Activated T-cell treated with anti-CD3 and anti-CD28 coated beads, Interleukin-2, amount 50 U/mL, for 4 hours (primary cell): ENCODE results near the gene MTERF4. TPM values are rescaled to one million over a fixed set of nuclear protein-coding genes. Genes with fewer than 3 reads are reported as not detected.

ENCODE experiments used
- ATAC-seq, 2 donors: fragments of 200-7000 bp; cut with Tn5 transposase; one replicate each; pipeline ENCODE4 v1.10.0; 2021
- DNase-seq: peaks from one replicate; pipeline ENCODE4 v3.0.0-alpha.2; 2020
- H3K27me3 Mint-ChIP-seq: one replicate; pipeline ENCODE4 v1.8.0; 2021; ENCODE audit warnings: low read depth, mixed read lengths
- H3K36me3 Mint-ChIP-seq: one replicate; pipeline ENCODE4 v1.8.0; 2022; ENCODE audit warnings: mixed read lengths; ENCODE audit not compliant: insufficient read depth
- H3K4me1 Mint-ChIP-seq: one replicate; pipeline ENCODE4 v1.8.0; 2021; ENCODE audit warnings: low read depth, mixed read lengths
- H3K4me3 Mint-ChIP-seq: one replicate; pipeline ENCODE4 v1.8.0; 2021; ENCODE audit warnings: mild to moderate bottlenecking, moderate library complexity, mixed read lengths
- H3K9me3 Mint-ChIP-seq: one replicate; pipeline ENCODE4 v1.8.0; 2021; ENCODE audit warnings: mixed read lengths
- total RNA-seq, 3 donors: library from RNA; stranded (reverse); gene quantifications; one replicate each; pipeline ENCODE4 v1.2.1, GENCODE V29; 2021

Gene MTERF4
- total RNA-seq, 3 donors from 2014 or later, result 40.5 to 42.3 (median 41.8) TPM

DNA sequence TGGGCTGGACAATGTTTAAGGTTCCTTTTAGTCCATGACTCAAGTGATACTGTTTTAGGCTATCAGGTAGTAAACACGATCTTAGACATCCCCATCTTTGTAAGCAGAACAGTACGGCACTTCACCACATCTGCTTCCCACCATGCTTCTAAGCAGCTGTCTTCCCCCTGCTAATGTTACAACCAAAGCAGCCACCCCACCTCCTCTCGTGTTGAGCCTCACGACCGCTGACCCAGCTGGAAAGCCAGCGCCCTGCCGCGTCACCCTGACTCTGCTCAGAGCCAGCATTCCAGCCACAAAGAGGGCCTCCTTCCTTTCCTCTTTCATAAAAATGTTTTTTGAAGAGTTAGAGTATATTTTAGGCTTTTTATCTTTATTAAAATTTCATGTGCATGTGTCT is 9.4 kb downstream of the MTERF4 start:
- Mint-ChIP-seq H3K9me3 (no peaks in the 10 kb centered on the region), H3K27me3 (no peaks in the 10 kb centered on the region), H3K36me3 (peaks cover 42% of the 10 kb centered on the region), H3K4me1 (peaks cover 40% of the 10 kb centered on the region), H3K4me3 (no peak overlapping the region)
- DNase-seq (no peak), ATAC-seq (no peak)

DNA sequence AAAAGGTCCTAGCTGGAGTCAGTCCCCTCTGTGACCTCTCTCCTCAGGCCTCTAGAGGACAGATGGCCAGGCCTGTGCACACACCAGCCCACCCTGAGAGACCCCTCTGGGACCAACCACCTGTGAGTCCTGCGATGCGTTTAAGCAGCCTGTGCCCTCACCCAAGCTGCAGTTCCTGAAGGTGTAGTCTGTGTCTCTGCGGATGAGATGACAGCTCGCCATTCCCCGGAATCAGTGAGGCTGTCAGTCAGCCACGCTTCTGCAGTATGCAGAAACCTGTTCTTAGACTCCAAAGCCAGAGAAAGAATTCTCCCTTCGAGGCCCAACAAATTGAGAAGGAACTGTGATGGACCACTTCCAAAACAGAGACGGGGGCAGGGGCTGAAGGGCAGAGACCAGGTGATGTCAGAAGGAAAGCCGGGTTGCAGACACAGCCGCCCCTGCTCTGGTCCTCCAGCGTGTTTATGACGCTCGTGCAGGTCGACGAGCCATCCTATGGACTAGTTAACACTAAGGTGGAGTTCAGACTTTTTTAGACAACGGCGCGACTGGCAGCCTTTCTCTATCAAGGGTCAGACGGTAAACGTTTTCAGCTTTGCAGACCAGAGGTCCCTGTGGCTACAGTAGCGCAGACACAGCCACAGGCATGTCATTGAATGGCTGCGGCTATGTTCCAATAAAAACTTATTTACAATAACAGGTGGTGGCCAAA is 10.2 kb downstream of the MTERF4 start:
- Mint-ChIP-seq H3K4me3 (no peak overlapping the region), H3K36me3 (peaks cover 41% of the 10 kb centered on the region), H3K27me3 (no peaks in the 10 kb centered on the region), H3K9me3 (no peaks in the 10 kb centered on the region), H3K4me1 (peaks cover 32% of the 10 kb centered on the region)
- no peak for ATAC-seq
- no peak for DNase-seq

DNA sequence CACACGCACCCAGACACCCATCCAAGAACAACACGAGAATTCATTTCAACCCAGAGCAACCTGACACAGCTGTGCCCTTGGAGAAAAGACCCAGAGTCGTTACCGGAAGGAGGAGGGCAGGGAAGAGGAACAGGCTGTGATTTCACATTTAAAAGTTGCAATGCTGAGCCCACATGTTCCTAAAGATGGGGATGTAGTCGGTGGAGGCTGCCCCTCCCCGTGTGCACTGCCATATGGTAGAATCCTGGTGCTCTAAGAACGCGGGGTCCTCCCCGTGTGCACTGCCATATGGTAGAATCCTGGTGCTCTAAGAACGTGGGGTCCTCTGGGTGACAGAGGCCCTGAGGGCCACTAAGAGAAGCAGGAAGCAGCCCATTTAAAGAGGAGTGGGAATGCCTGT is 10.9 kb downstream of the MTERF4 start:
- no peak for DNase-seq
- Mint-ChIP-seq H3K9me3 (no peaks in the 10 kb centered on the region), H3K4me3 (no peak overlapping the region), H3K36me3 (peaks cover 43% of the 10 kb centered on the region), H3K27me3 (no peaks in the 10 kb centered on the region), H3K4me1 (peaks cover 25% of the 10 kb centered on the region)
- no peak for ATAC-seq

DNA sequence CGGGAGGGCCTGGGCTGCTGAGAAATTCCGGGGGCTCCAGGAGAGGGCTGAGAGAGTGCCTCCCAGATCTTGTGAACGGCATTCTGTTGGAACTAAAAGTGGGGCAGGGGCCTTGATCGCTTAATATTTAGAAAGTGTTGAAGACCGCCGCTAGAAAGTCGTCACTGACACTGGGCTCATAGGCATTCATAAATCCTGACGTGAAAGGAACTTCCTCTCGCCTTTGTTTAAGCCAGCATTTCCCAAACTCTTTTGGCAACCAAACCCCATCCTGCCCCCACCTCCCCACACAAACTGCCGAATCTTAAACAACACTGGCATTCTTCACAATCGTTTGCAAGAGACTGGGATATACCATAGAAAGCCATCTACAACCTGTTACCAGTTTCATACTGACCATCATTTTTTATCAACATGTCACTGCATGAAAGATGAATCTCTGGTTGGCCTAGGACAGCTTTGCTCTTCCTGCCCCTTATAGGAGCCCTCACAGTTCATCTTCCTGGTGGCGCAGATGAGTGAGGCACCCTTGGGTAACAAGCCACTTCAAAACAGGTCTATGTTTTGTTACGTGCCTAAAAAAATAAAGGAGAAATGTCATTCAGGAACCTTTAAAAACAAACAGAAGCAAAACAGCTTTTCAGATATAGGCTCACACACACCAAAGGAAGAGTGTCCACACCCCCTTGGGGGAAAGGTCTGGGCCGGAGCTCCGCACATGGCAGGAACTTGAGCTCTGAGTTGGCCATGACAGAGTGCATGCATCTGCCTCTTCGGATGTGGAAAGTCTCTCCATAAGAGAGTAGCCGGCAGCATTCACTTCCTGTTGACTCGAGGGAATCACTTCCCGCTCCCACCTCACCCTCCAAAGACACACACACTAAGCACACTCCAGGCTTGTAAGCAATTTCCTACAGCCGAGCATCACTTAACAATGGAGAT is 13.0 kb downstream of the MTERF4 start:
- peak in 1 of 2 donors; percentile 23 for ATAC-seq
- peaks cover 45% of the 10 kb centered on the region for H3K36me3 Mint-ChIP-seq
- peaks cover 8% of the 10 kb centered on the region for H3K9me3 Mint-ChIP-seq
- H3K4me1 Mint-ChIP-seq, result peaks cover 7% of the 10 kb centered on the region
- no peak overlapping the region for H3K4me3 Mint-ChIP-seq
- H3K27me3 Mint-ChIP-seq, result no peaks in the 10 kb centered on the region
- DNase-seq, result no peak

DNA sequence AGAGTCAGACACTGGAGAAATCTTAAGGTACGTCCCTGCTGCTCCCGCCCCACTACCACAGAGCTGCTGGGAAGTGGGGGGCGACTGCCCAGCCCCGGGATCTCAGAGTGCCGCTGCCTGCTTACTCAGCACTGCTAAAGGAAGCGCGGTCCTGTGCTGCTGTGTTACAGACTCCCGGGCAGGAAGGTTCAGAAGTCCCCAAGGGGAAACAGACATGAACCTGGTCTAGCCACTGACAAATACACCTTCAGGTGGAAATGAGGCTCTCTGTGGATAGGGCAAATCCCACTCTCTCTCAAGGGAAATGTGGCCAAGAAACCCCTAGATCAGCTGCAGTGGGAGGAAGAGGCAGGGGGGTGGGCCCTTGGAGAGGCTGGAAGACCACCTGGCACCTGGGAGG is 13.7 kb downstream of the MTERF4 start:
- Mint-ChIP-seq H3K4me1 (peaks cover 7% of the 10 kb centered on the region), H3K36me3 (peaks cover 45% of the 10 kb centered on the region), H3K4me3 (peak overlapping the region; percentile 19), H3K27me3 (no peaks in the 10 kb centered on the region), H3K9me3 (peaks cover 8% of the 10 kb centered on the region)
- no peak for ATAC-seq
- no peak for DNase-seq

DNA sequence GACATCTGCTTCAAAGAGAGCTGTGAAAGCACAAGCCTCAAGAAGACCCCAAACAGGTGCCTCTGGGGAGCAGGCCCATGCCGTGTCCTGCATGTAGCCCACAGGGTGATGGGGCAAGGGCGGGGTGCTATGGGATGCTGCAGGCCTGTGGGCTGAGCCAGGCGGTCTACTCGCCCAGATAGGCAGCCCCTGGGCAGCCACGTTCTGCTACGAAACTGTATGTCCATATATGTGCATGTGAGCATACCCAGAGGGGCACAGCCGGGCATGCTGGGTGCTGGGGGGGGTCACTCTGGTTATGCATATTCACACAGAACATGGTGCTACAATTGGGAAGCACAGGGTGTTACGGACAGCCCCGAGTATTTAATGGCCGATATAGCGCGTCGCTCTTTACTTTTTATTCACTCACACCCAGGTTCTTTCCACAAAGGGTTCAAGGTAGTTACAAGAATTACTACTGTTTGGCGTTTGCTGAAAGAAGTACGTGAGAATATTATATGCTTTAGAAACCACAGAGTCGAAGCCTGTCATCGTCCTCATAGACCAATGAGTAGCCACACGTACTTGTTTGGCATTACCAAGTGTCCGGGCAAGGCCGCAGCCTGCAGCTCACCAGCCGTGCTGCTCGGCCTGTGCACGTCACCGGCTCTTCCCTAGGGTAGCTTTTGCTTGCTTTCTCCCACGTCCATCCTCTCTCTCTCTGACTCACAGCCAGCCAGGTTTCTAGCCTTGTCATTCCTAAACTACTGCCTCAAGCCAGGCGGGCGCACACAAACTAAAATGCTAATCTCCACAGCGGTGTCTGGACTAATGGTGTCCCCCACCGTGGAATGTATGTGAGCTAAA is 14.4 kb downstream of the MTERF4 start:
- Mint-ChIP-seq H3K27me3 (no peaks in the 10 kb centered on the region), H3K36me3 (peaks cover 49% of the 10 kb centered on the region), H3K9me3 (peaks cover 8% of the 10 kb centered on the region), H3K4me3 (peak overlapping the region; percentile 19), H3K4me1 (peaks cover 7% of the 10 kb centered on the region)
- DNase-seq, result no peak
- ATAC-seq, result no peak

DNA sequence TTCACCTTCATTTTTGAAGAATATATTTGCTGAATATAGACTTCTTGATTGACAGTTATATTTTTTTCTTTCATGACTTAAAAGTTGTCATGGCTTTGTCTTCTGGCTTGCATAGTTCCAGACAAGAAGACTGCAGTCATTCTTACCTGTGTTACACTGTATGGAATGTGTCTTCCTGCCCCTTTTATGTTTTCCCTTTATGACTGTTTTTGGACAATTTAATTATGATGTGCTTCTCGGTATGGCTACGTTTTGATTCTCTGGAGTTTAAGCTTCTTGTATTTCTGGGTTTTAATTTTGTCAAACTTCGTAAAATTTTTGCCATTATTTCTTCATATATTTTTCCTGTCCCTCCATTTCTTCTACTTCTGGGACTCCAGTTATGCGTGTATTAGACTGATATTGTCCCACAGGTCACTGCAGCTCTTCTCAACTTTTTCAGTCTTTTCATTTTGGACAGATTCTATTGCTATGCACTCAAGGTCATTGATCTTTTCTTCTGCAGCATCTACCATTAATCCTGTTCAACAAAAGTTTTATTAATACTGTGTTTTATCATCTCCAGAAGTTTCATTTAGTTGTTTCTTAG is 17.1 kb downstream of the MTERF4 start:
- Mint-ChIP-seq H3K4me1 (peaks cover 5% of the 10 kb centered on the region), H3K9me3 (peaks cover 8% of the 10 kb centered on the region), H3K36me3 (peaks cover 48% of the 10 kb centered on the region), H3K27me3 (no peaks in the 10 kb centered on the region), H3K4me3 (no peak overlapping the region)
- DNase-seq (no peak), ATAC-seq (no peak)

DNA sequence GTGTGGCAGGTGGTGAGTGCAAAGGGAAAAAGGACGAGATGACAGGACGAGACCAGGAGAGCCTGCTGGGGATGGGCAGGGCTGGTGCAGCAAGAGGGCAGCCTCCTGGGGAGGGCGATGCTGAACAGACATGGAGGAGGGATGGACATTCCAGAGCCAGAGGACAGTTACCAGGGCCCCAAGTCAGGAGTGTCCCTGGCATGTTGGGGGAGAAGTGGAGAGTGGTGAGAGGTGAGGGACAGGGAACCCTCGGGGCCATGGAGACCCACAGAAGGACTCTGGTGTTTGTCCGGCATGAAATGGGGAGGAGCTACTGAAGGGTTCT is 19.0 kb downstream of the MTERF4 start:
- Mint-ChIP-seq H3K4me1 (peaks cover 2% of the 10 kb centered on the region), H3K4me3 (no peak overlapping the region), H3K27me3 (no peaks in the 10 kb centered on the region), H3K9me3 (peaks cover 8% of the 10 kb centered on the region), H3K36me3 (peaks cover 37% of the 10 kb centered on the region)
- DNase-seq (no peak), ATAC-seq (no peak)

DNA sequence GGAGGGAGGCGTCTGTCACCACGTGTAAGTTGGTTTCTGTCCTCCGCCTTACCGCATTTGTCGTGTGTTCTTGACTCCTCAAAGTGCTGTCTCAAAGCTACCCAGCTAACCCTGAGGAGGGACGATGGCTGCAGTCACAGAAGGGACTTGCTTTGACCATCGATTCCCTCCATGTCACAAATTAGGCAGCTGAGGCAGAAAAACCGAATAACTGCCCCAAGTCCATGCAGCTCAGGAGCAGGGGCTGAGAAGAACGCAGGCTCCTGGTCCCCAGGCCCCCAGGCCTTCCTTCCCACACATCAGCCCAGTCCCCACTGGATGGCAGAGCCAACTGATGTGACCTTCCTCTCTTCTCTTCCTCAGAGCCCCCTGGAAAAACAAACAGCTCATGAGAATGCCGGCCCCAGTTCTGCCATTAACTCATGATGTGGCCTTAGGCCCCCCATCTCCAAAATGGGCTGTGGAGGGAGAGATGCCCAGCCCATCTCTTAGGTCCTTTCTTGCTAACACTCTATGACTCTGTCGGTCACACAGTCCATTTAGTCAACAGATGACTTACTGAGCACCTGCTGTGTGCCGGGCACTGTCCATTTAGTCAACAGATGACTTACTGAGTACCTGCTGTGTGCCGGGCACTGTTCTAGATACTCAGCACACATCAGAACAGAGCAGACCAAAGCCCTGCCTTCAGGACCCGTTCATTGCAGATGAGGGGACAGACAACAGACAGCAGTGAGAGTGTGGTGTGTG is 19.6 kb downstream of the MTERF4 start:
- no peak for DNase-seq
- ATAC-seq, result peak in 1 of 2 donors; percentile 12
- H3K27me3 Mint-ChIP-seq, result no peaks in the 10 kb centered on the region
- peaks cover 8% of the 10 kb centered on the region for H3K9me3 Mint-ChIP-seq
- peaks cover 32% of the 10 kb centered on the region for H3K36me3 Mint-ChIP-seq
- peaks cover 3% of the 10 kb centered on the region for H3K4me1 Mint-ChIP-seq
- H3K4me3 Mint-ChIP-seq, result no peak overlapping the region

DNA sequence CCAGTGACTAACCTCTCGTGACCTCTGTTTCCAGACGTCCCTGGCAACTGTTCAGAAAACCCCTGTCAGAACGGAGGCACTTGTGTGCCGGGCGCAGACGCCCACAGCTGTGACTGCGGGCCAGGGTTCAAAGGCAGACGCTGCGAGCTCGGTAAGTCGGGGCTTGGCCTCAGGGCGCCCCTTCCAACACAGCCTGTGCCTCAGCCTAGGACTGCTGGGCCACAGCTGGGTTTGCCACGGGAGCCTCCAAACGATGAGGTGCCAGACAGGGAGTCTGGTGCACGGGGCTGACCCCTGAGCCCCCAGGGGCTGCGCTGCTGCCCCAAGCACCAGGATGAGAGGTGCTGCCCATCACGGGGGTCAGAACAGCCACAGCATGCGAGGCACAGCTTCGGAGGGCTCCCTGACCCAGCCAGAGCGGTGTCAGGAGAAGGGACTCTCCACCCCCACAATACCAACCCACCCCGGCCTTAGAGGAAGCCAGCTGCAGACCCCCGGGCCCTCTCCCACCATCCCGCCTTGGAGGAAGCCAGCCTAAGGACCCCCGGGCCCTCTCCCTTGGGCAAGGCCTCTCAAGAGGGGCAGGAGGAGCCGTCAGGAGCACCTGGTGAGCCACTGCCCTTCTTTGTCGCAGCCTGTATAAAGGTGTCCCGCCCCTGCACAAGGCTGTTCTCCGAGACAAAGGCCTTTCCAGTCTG is 20.3 kb downstream of the MTERF4 start:
- peaks cover 26% of the 10 kb centered on the region for H3K36me3 Mint-ChIP-seq
- ATAC-seq, result no peak
- no peak for DNase-seq
- H3K9me3 Mint-ChIP-seq, result peaks cover 8% of the 10 kb centered on the region
- no peak overlapping the region for H3K4me3 Mint-ChIP-seq
- H3K27me3 Mint-ChIP-seq, result no peaks in the 10 kb centered on the region
- H3K4me1 Mint-ChIP-seq, result peaks cover 6% of the 10 kb centered on the region

DNA sequence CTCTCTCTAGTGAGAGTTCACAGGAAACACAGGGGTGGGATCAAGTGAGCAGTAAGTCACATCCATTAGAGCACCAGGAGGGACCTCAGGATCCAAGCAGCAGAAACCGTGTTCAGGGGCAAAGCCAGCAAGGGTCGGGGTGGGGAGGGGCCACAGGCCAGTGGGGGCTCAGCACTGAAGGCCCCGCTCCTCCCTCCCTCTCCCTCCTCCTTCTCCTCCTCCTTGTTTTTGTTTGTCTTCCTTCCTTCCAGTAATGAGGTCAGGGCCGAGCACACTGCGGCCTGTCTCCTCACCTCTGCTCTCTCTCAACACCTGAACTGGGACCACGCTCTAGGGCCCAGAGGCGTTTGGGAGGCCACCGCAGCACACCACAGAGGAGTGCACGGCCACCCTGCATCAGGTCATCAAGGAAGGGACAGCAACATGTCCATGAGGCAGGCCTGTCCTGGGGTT is 20.9 kb downstream of the MTERF4 start:
- Mint-ChIP-seq H3K4me1 (peaks cover 6% of the 10 kb centered on the region), H3K4me3 (no peak overlapping the region), H3K27me3 (no peaks in the 10 kb centered on the region), H3K9me3 (peaks cover 8% of the 10 kb centered on the region), H3K36me3 (peaks cover 20% of the 10 kb centered on the region)
- ATAC-seq (no peak), DNase-seq (no peak)

DNA sequence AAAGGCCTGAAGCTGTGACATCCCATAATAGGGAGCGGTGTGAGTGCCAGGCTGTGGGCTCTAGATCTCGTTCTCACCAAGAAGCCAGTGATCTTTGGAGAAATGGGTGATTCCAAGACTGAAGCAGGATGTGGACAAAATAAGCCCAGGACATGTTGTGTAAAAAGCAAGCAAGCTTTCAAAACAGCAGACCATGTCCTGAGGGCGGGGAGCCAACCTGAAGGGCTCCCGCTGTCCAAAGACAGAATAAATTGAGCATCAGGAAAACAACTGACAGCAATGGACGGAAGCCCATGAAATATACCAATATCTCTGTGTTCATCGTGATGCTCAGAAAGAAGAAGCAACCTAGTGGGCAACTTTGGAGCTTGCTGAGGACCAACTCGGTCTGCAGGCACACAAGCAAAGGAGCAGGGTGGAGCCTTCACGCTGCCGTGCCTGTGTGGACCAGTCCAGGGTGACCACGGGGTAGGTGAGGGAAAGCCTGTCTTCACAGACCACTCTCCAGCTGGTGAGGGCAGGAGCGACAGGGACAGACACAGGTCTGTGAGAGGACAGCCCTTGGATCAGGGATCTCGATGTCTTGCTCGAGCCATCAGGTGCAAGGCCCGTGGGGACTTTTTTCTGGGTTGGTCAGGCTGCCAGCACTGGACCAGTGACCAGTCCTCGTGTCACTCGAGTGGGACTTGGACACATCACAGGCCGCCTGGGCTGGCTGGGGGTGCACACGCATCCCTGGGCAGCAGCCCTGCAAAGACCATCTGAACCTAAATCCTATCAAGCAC is 21.5 kb downstream of the MTERF4 start:
- peaks cover 6% of the 10 kb centered on the region for H3K4me1 Mint-ChIP-seq
- no peak for DNase-seq
- no peak overlapping the region for H3K4me3 Mint-ChIP-seq
- no peak for ATAC-seq
- H3K27me3 Mint-ChIP-seq, result no peaks in the 10 kb centered on the region
- peaks cover 7% of the 10 kb centered on the region for H3K9me3 Mint-ChIP-seq
- H3K36me3 Mint-ChIP-seq, result peaks cover 19% of the 10 kb centered on the region
